ENCODE measurements around the gene EMILIN2.

EMILIN2 gene

DNA sequence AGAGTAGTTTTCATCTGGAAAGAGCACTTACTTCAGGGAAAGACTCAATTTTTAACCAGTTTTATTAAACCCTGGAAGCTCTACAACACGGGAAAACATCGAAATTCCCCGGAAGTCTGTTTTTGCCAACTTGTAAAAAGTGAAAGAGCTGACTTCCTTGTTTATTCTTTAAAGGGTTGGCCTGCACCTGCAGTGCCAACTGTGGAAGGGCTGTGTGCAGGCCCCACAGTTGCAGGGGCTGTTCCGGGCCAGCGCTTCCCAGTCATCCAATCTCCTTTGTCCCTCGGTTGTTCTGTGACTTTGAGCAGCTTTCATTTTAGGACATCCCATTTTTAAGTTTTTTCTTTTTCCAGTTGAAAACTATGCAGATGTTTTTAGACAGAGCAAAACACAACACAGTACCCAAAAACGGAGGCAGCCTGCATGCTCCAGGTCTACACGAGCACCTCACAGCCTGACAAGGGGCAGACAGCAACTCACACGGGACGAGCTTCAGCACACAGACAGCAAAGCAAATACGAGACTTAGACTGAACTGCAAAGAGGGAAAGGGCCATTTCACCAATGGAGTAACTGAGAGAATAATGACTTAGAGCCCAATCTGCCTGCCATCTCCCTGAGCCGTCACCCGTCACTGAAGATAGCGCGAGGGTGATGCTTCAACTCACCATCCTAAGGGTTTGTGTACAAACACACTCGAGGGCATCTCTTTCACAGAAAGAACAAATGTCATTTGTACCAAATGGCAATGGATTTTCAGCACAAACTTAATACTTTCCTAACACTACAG is 70.6 kb downstream of the EMILIN2 start:
- no peak for TF ChIP-seq CTCF (IDR thresholded peaks at IDR 0.05; ENCODE audit: low read depth, low read length)
- TF ChIP-seq, protein P1, sequence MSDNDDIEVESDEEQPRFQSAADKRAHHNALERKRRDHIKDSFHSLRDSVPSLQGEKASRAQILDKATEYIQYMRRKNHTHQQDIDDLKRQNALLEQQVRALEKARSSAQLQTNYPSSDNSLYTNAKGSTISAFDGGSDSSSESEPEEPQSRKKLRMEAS (IDR thresholded peaks at IDR 0.05; ENCODE audit: low read depth, low read length): no peak
- no peak for TF ChIP-seq POLR2A (IDR thresholded peaks at IDR 0.05; ENCODE audit: extremely low read depth, insufficient read length)
- TF ChIP-seq MYC (IDR thresholded peaks at IDR 0.05; ENCODE audit: low read depth, low read length): no peak
- no peak overlapping the region for H3K4me3 ChIP-seq (ENCODE audit: low read depth, low read length)
- DNase-seq (ENCODE audit: low read depth): no peak

GRCh38 chr18:2918761-2919550 is 72.2 kb downstream of the EMILIN2 start:
- DNase-seq (ENCODE audit: low read depth): no peak
- TF ChIP-seq, protein P1 (IDR thresholded peaks at IDR 0.05; ENCODE audit: low read depth, low read length): no peak
- no peak for TF ChIP-seq POLR2A (IDR thresholded peaks at IDR 0.05; ENCODE audit: extremely low read depth, insufficient read length)
- no peak for TF ChIP-seq MYC (IDR thresholded peaks at IDR 0.05; ENCODE audit: low read depth, low read length)
- no peak for TF ChIP-seq CTCF (IDR thresholded peaks at IDR 0.05; ENCODE audit: low read depth, low read length)

GRCh38 chr18:2919600-2919999 is 72.8 kb downstream of the EMILIN2 start:
- DNase-seq (ENCODE audit: low read depth): no peak
- no peak overlapping the region for H3K4me3 ChIP-seq (ENCODE audit: low read depth, low read length)
- TF ChIP-seq CTCF (IDR thresholded peaks at IDR 0.05; ENCODE audit: low read depth, low read length): no peak

More at GRCh38 chr18:2918761-2919550, 72.2 kb downstream of the EMILIN2 start:
- H3K4me3 ChIP-seq (ENCODE audit: low read depth, low read length): no peak overlapping the region

DNA sequence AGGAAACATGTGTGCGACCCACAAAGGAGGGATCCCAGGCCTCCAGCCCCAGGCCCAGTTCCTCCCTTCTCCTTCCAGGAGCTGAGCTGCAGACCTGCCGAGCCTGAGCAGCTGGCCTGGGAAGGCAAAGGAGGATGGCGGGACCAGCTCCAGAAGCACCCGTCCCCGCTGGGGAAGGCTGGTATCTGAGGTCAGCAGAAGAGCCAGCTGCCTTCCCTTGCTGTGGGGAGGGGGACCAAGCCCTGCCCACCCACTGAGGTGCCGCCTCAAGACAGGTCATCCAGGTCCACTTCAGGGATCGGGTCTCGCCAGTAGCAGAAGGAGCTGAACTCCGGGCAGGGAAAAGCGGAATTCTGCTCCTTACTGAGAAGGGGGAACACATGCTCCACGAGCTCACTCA is 73.2 kb downstream of the EMILIN2 start:
- DNase-seq (ENCODE audit: low read depth): no peak
- no peak overlapping the region for H3K4me3 ChIP-seq (ENCODE audit: low read depth, low read length)
- TF ChIP-seq, protein P1 (IDR thresholded peaks at IDR 0.05; ENCODE audit: low read depth, low read length): no peak
- TF ChIP-seq MYC (IDR thresholded peaks at IDR 0.05; ENCODE audit: low read depth, low read length) (no peak), POLR2A (IDR thresholded peaks at IDR 0.05; ENCODE audit: extremely low read depth, insufficient read length) (no peak), CTCF (IDR thresholded peaks at IDR 0.05; ENCODE audit: low read depth, low read length) (no peak)

GRCh38 chr18:2920546-2921343 is 73.9 kb downstream of the EMILIN2 start:
- TF ChIP-seq POLR2A (IDR thresholded peaks at IDR 0.05; ENCODE audit: extremely low read depth, insufficient read length) (no peak), MYC (IDR thresholded peaks at IDR 0.05; ENCODE audit: low read depth, low read length) (no peak), CTCF (IDR thresholded peaks at IDR 0.05; ENCODE audit: low read depth, low read length) (no peak)
- TF ChIP-seq, protein P1 (IDR thresholded peaks at IDR 0.05; ENCODE audit: low read depth, low read length): no peak
- DNase-seq (ENCODE audit: low read depth): no peak
- no peak overlapping the region for H3K4me3 ChIP-seq (ENCODE audit: low read depth, low read length)
